HEK293 (cell line): ENCODE measurements around the gene SMIM32.

Experiments
- CTCF ChIA-PET: fragments of 350-600 bp; formaldehyde crosslinking; extraction: SDS; loops from one replicate; lab custom pipeline; 2021; ENCODE audit warnings: antibody characterized with exemption; lab: Yijun Ruan, JAX
- POLR2A ChIA-PET: fragments of 300-600 bp; formaldehyde crosslinking; extraction: SDS; loops from one replicate; lab custom pipeline; 2020; ENCODE audit warnings: antibody characterized with exemption, inconsistent platforms; lab: Yijun Ruan, JAX
- H3K27ac ChIP-seq: fragments of 200-500 bp; sonication (Bioruptor generic); 2 replicates; pipeline ENCODE4 v1.5.1; 2014; ENCODE audit warnings: low read depth, low read length, control low read depth, inconsistent platforms; ENCODE audit errors: extremely low read depth
- H3K36me3 ChIP-seq, 2 experiments: fragments of 200-500 bp in 1 of 2; sonication (Bioruptor generic) in 1 of 2; 1 replicate in 1 of 2; 2 replicates in 1 of 2; pipeline ENCODE4 v1.5.1; 2014 to 2017; ENCODE audit warnings: inconsistent platforms in 2 of 2, low read length in 2 of 2; ENCODE audit not compliant: control insufficient read depth in 2 of 2, insufficient read depth in 1 of 2
- H3K4me1 ChIP-seq: fragments of 200-500 bp; sonication (Bioruptor generic); 2 replicates; pipeline ENCODE4 v1.5.1; 2014; ENCODE audit warnings: mild to moderate bottlenecking, low read length, inconsistent platforms; ENCODE audit not compliant: control insufficient read depth, insufficient read depth
- H3K4me3 ChIP-seq: 2 replicates; pipeline ENCODE4 v1.5.1; 2011; ENCODE audit warnings: low read depth, mild to moderate bottlenecking, control low read depth, low read length, moderate library complexity
- H3K9me3 ChIP-seq: fragments of 200-500 bp; sonication (Bioruptor generic); 2 replicates; pipeline ENCODE4 v1.5.1; 2014; ENCODE audit warnings: low read depth, low read length, inconsistent platforms; ENCODE audit not compliant: control insufficient read depth, insufficient read depth
- BCL11A ChIP-seq: fragments of 450-650 bp; formaldehyde crosslinking; IDR thresholded peaks from 2 replicates; pipeline ENCODE4 v1.5.1; 2016; ENCODE audit warnings: low read depth, missing biosample characterization, missing genetic modification characterization
- GLIS1 ChIP-seq: fragments of 450-650 bp; formaldehyde crosslinking; IDR thresholded peaks from 2 replicates; pipeline ENCODE4 v1.5.1; 2016; ENCODE audit warnings: missing biosample characterization, missing genetic modification characterization
- HIC1 ChIP-seq: fragments of 450-650 bp; formaldehyde crosslinking; IDR thresholded peaks from 2 replicates; pipeline ENCODE4 v1.5.1; 2016; ENCODE audit warnings: missing biosample characterization, missing genetic modification characterization
- KLF8 ChIP-seq: fragments of 450-650 bp; formaldehyde crosslinking; IDR thresholded peaks from 2 replicates; pipeline ENCODE4 v1.5.1; 2016; ENCODE audit warnings: missing biosample characterization, missing genetic modification characterization
- SALL2 ChIP-seq: fragments of 450-650 bp; formaldehyde crosslinking; IDR thresholded peaks from 2 replicates; pipeline ENCODE4 v1.5.0; 2017; ENCODE audit warnings: missing biosample characterization, mild to moderate bottlenecking, missing genetic modification characterization, borderline replicate concordance
- SCRT1 ChIP-seq: fragments of 450-650 bp; formaldehyde crosslinking; IDR thresholded peaks from 2 replicates; pipeline ENCODE4 v1.5.1; 2016; ENCODE audit warnings: missing biosample characterization, missing genetic modification characterization, borderline replicate concordance
- SCRT2 ChIP-seq: fragments of 450-650 bp; formaldehyde crosslinking; IDR thresholded peaks from 2 replicates; pipeline ENCODE4 v1.5.1; 2016; ENCODE audit warnings: missing biosample characterization, missing genetic modification characterization
- ZBTB21 ChIP-seq: fragments of 450-650 bp; formaldehyde crosslinking; IDR thresholded peaks from 2 replicates; pipeline ENCODE4 v1.5.1; 2017; ENCODE audit warnings: missing biosample characterization, missing genetic modification characterization
- ZNF114 ChIP-seq: fragments of 450-650 bp; formaldehyde crosslinking; IDR thresholded peaks from 2 replicates; pipeline ENCODE4 v1.5.0; 2017; ENCODE audit warnings: missing biosample characterization, missing genetic modification characterization
- ZNF16 ChIP-seq: fragments of 450-650 bp; formaldehyde crosslinking; IDR thresholded peaks from 2 replicates; pipeline ENCODE4 v1.5.1; 2016; ENCODE audit warnings: low read depth, missing biosample characterization, missing genetic modification characterization
- ZNF174 ChIP-seq: fragments of 450-650 bp; formaldehyde crosslinking; IDR thresholded peaks from 2 replicates; pipeline ENCODE4 v1.5.0; 2017; ENCODE audit warnings: missing biosample characterization, mild to moderate bottlenecking, missing genetic modification characterization
- ZNF211 ChIP-seq: fragments of 450-650 bp; formaldehyde crosslinking; IDR thresholded peaks from 2 replicates; pipeline ENCODE4 v1.5.1; 2016; ENCODE audit warnings: low read depth, missing biosample characterization, missing genetic modification characterization
- ZNF366 ChIP-seq: fragments of 450-650 bp; formaldehyde crosslinking; conservative IDR thresholded peaks from 2 replicates; pipeline ENCODE4 v1.5.1; 2016; ENCODE audit warnings: missing biosample characterization, missing genetic modification characterization
- ZNF37A ChIP-seq: fragments of 450-650 bp; IDR thresholded peaks from 2 replicates; pipeline ENCODE4 v1.5.1; 2018; ENCODE audit warnings: missing biosample characterization, missing genetic modification characterization
- ZNF558 ChIP-seq: fragments of 450-650 bp; formaldehyde crosslinking; IDR thresholded peaks from 2 replicates; pipeline ENCODE4 v1.5.1; 2016; ENCODE audit warnings: missing biosample characterization, missing genetic modification characterization
- ZNF561 ChIP-seq: fragments of 450-650 bp; IDR thresholded peaks from 2 replicates; pipeline ENCODE4 v1.5.1; 2018; ENCODE audit warnings: missing biosample characterization, missing genetic modification characterization, borderline replicate concordance
- ZNF692 ChIP-seq: fragments of 450-650 bp; formaldehyde crosslinking; IDR thresholded peaks from 2 replicates; pipeline ENCODE4 v1.5.1; 2016; ENCODE audit warnings: missing biosample characterization, missing genetic modification characterization
- ZNF704 ChIP-seq: fragments of 450-650 bp; formaldehyde crosslinking; IDR thresholded peaks from 2 replicates; pipeline ENCODE4 v1.5.1; 2016; ENCODE audit warnings: missing biosample characterization, missing genetic modification characterization
- ZNF747 ChIP-seq: fragments of 450-650 bp; formaldehyde crosslinking; IDR thresholded peaks from 2 replicates; pipeline ENCODE4 v1.5.1; 2016; ENCODE audit warnings: missing biosample characterization, missing genetic modification characterization
- ZSCAN23 ChIP-seq: fragments of 450-650 bp; formaldehyde crosslinking; IDR thresholded peaks from 2 replicates; pipeline ENCODE4 v1.5.1; 2016; ENCODE audit warnings: missing biosample characterization, missing genetic modification characterization
- TF ChIP-seq, protein P1 (sequence below): fragments of 450-650 bp; formaldehyde crosslinking; IDR thresholded peaks from 2 replicates; pipeline ENCODE4 v1.5.0; 2017; ENCODE audit warnings: missing biosample characterization, missing genetic modification characterization, borderline replicate concordance
- TF ChIP-seq, protein P2 (sequence below): fragments of 450-650 bp; formaldehyde crosslinking; IDR thresholded peaks from 2 replicates; pipeline ENCODE4 v1.5.1; 2016; ENCODE audit warnings: missing biosample characterization, missing genetic modification characterization

Gene SMIM32

DNA sequence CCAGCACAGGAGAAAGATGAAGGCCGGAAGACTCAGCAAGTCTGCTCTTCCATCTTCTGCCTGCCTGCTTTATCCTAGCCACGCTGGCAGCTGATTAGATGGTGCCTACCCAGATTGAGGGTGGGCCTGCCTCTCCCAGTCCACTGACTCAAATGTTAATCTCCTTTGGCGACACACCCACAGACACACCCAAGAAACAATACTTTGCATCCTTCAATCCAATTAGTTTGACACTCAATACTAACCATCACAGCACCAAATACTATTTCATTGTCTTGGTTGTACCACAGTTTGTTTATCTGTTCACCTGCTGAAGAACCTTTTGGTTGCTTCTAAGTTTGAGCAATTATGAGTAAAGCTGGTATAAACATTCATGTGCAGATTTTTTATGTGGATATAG lies 23.7 kb downstream of the SMIM32 start (continued):
- TF ChIP-seq, protein P1, sequence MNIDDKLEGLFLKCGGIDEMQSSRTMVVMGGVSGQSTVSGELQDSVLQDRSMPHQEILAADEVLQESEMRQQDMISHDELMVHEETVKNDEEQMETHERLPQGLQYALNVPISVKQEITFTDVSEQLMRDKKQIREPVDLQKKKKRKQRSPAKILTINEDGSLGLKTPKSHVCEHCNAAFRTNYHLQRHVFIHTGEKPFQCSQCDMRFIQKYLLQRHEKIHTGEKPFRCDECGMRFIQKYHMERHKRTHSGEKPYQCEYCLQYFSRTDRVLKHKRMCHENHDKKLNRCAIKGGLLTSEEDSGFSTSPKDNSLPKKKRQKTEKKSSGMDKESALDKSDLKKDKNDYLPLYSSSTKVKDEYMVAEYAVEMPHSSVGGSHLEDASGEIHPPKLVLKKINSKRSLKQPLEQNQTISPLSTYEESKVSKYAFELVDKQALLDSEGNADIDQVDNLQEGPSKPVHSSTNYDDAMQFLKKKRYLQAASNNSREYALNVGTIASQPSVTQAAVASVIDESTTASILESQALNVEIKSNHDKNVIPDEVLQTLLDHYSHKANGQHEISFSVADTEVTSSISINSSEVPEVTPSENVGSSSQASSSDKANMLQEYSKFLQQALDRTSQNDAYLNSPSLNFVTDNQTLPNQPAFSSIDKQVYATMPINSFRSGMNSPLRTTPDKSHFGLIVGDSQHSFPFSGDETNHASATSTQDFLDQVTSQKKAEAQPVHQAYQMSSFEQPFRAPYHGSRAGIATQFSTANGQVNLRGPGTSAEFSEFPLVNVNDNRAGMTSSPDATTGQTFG (tag by site-specific recombination) = no peak

GRCh38 chr5:136166909-136167308 lies 26.1 kb downstream of the SMIM32 start:
- H3K9me3 ChIP-seq = no peaks in the 10 kb centered on the region
- no peak for TF ChIP-seq KLF8 (tag by site-specific recombination)
- peak; percentile 37; the same call in 1 of the 2 replicates for TF ChIP-seq SCRT2 (tag by site-specific recombination)
- peaks cover 19 to 60% of the 10 kb centered on the region in 2 experiments for H3K36me3 ChIP-seq
- ChIA-PET CTCF (interaction anchor here (0.6 kb wide), 1 partner anchor 180 kb away, joined by 3 read pairs; no protein-coding TSS in a partner anchor), POLR2A (no interaction called here)
- H3K4me1 ChIP-seq = no peaks in the 10 kb centered on the region
- H3K27ac ChIP-seq = no peak overlapping the region
- no peak overlapping the region for H3K4me3 ChIP-seq

DNA sequence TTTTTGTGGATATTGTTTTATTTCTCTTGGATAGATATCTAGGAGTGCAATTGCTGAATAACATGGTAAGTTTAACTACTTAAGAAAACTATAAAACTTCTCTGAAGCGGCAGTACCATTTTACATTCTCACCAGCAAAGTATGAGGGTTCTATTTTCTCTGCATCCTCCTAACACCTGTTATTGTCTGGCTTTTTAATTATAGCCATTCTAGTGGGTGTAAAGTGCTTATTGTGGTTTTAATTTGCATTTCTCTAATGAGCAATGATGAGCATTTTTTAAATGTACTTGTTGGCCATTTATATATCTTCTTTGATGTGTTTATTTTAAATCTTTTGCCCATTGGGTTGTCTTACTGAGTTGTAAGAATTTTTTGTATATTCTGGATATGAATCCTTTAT lies 28.7 kb downstream of the SMIM32 start:
- CTCF ChIA-PET = interaction anchor here (0.9 to 1.3 kb wide), 2 partner anchors 10 to 88 kb away, joined by 3 to 7 read pairs; no protein-coding TSS in a partner anchor

DNA sequence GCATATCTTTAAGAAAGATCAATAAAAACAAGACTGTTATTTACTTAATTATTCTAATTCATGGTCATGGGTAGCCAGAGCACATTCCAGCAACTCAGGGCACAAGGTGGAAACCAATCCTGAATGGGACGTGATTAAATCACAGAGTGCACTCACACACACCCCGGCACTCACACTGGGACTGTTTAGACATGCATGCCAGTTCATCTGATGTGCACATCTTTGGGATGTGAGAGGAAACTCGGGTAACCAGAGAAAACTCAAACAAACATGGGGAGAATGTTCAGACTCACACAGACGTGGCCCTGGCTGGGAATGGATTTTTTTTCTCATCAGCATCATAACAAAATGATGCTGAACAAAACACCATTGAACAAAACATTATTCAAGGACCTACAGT lies 31.0 kb downstream of the SMIM32 start:
- ChIA-PET POLR2A (no interaction called here), CTCF (no interaction called here)
- peaks cover 23 to 60% of the 10 kb centered on the region in 2 experiments for H3K36me3 ChIP-seq
- no peaks in the 10 kb centered on the region for H3K9me3 ChIP-seq
- H3K4me3 ChIP-seq = no peak overlapping the region
- no peak overlapping the region for H3K27ac ChIP-seq
- H3K4me1 ChIP-seq = no peaks in the 10 kb centered on the region
- TF ChIP-seq SALL2 (tag by site-specific recombination) (no peak), ZNF692 (tag by site-specific recombination) (no peak), ZNF558 (tag by site-specific recombination) (no peak), ZNF211 (tag by site-specific recombination) (no peak), ZNF174 (no peak), BCL11A (tag by site-specific recombination) (no peak), ZBTB21 (tag by site-specific recombination) (no peak)
- TF ChIP-seq, protein P2, sequence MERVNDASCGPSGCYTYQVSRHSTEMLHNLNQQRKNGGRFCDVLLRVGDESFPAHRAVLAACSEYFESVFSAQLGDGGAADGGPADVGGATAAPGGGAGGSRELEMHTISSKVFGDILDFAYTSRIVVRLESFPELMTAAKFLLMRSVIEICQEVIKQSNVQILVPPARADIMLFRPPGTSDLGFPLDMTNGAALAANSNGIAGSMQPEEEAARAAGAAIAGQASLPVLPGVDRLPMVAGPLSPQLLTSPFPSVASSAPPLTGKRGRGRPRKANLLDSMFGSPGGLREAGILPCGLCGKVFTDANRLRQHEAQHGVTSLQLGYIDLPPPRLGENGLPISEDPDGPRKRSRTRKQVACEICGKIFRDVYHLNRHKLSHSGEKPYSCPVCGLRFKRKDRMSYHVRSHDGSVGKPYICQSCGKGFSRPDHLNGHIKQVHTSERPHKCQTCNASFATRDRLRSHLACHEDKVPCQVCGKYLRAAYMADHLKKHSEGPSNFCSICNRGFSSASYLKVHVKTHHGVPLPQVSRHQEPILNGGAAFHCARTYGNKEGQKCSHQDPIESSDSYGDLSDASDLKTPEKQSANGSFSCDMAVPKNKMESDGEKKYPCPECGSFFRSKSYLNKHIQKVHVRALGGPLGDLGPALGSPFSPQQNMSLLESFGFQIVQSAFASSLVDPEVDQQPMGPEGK (tag by site-specific recombination) = no peak

More for the DNA sequence above, 28.7 kb downstream of the SMIM32 start:
- H3K36me3 ChIP-seq = peaks cover 23 to 67% of the 10 kb centered on the region in 2 experiments
- no peaks in the 10 kb centered on the region for H3K4me1 ChIP-seq
- POLR2A ChIA-PET = no interaction called here
- no peaks in the 10 kb centered on the region for H3K9me3 ChIP-seq
- H3K4me3 ChIP-seq = no peak overlapping the region
- H3K27ac ChIP-seq = no peak overlapping the region
- no peak for TF ChIP-seq HIC1
- no peak for TF ChIP-seq ZNF558 (tag by site-specific recombination)
- TF ChIP-seq ZNF561 (tag by site-specific recombination) = no peak
- no peak for TF ChIP-seq ZNF747 (tag by site-specific recombination)
- no peak for TF ChIP-seq ZNF16
- no peak for TF ChIP-seq ZNF114 (tag by site-specific recombination)
- no peak for TF ChIP-seq ZNF366 (tag by site-specific recombination)
- TF ChIP-seq ZSCAN23 = no peak
- no peak for TF ChIP-seq SCRT2 (tag by site-specific recombination)
- no peak for TF ChIP-seq GLIS1 (tag by site-specific recombination)
- TF ChIP-seq ZNF704 = no peak
- no peak for TF ChIP-seq ZNF37A (tag by site-specific recombination)
- no peak for TF ChIP-seq SCRT1 (tag by site-specific recombination)
- TF ChIP-seq, all 188 proteins: peak for 0
